NCI-H82 treated with DMSO at 0.1 percent for 48 hours (cell line): Measurements from ENCODE around the gene ZNF780B.

Experiments
- DNase-seq: peaks from one replicate; lab custom pipeline; 2025; ENCODE audit not compliant: unreplicated experiment; lab: John Stamatoyannopoulos, UW

ZNF780B gene

GRCh38 chr19:39983695-39984300, 72.2 kb downstream of the ZNF780B start:
- no peak for DNase-seq

GRCh38 chr19:39982883-39983282, 73.1 kb downstream of the ZNF780B start:
- no peak for DNase-seq
